Adrenal gland (tissue), 5 donors: ENCODE data around the gene TMEM191C.

Experiments
- CTCF ChIP-seq, 6 experiments: fragments of 450-650 bp in 4 of 6; fragments of 200-600 bp in 2 of 6; sonication (generic) in 1 of 6; IDR thresholded peaks; 1 replicate in 5 of 6; 2 replicates in 1 of 6; pipeline versions ENCODE4 v1.5.1 to v1.8.0; 2016 to 2021; ENCODE audit warnings: antibody characterized with exemption in 6 of 6, mild to moderate bottlenecking in 2 of 6, moderate library complexity in 1 of 6
- POLR2A ChIP-seq, 2 donors: fragments of 450-650 bp; IDR thresholded peaks; one replicate each; pipeline ENCODE4 v1.6.1; 2017; ENCODE audit warnings: antibody characterized with exemption in 2 of 2, mild to moderate bottlenecking in 2 of 2, moderate library complexity in 1 of 2
- donor health status: DM: no; HTN: no; CAD: no.

DNA sequence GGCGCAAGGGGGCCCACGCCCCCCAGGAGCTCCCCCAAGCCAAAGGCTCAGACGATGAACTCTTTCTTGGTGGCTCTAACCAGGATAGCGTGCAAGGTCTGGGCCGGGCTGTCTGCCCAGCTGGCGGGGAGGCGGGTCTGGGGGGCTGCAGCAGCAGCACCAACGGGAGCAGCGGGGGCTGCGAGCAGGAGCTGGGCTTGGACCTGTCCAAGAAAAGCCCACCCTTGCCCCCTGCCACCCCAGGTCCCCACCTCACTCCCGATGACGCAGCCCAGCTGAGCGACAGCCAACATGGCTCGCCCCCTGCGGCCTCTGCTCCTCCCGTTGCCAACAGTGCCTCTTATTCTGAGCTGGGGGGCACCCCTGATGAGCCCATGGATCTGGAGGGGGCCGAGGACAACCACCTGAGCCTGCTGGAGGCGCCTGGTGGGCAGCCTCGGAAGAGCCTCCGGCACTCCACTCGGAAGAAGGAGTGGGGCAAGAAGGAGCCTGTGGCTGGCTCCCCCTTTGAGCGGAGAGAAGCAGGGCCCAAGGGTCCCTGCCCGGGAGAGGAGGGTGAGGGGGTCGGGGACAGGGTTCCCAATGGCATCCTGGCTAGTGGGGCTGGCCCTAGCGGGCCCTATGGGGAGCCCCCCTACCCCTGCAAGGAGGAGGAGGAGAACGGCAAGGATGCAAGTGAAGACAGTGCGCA, 21.6 kb upstream of the TMEM191C start:
- TF ChIP-seq CTCF (IDR thresholded peaks at IDR 0.05) (no peak), POLR2A (IDR thresholded peaks at IDR 0.05) (no peak)
